Measurements from ENCODE around the gene OSBPL6. TPM values are rescaled to one million over a fixed set of nuclear protein-coding genes. Genes with fewer than 3 reads are reported as not detected.

Gene OSBPL6
- total and polyA plus RNA-seq, 2 of the 13 experiments (the other 11 are each of a cell fraction or from before 2014, with no cell fraction given) = 0.03 to 0.11 TPM

DNA sequence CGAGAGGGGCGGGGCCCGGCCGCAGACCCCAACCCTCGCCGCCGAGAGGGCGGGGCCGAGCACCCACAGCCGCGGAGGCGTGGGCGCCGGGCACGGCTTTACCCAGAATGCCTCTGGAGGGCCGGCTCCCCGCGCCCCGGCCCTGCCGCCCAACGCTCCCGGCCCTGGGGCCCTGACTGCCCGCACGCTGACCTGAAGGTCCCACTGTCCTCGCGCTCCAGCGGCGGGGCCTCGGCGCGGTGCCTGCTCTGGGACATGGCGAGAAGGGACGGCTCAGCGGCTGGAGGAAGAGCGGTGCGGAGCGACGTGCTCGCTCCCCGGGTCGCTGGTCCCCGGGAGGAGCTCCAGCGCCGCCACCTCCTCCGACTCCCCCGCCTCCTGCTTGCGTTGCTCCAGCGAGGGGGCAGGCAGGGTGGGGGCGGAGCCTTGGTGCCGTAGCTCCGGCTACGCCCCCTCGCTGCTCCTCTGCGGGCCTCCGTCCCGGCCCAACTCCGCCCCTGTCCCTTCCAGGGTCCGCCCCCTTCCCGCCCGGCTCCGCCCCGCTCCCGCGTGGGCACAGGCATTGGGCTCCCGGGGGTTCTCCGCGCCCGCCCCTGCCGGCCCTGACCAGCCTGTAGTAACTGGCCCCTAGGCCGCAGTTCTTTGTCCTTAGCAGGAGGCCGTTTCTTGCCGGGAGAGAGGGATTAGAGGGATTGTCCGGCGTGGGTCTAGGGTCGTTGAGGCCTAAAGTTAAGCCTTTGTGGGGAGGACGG is 256.6 kb downstream of the OSBPL6 start, which contains the start of the genes PJVK and PRKRA (continued):
- TF ChIP-seq, protein P1, sequence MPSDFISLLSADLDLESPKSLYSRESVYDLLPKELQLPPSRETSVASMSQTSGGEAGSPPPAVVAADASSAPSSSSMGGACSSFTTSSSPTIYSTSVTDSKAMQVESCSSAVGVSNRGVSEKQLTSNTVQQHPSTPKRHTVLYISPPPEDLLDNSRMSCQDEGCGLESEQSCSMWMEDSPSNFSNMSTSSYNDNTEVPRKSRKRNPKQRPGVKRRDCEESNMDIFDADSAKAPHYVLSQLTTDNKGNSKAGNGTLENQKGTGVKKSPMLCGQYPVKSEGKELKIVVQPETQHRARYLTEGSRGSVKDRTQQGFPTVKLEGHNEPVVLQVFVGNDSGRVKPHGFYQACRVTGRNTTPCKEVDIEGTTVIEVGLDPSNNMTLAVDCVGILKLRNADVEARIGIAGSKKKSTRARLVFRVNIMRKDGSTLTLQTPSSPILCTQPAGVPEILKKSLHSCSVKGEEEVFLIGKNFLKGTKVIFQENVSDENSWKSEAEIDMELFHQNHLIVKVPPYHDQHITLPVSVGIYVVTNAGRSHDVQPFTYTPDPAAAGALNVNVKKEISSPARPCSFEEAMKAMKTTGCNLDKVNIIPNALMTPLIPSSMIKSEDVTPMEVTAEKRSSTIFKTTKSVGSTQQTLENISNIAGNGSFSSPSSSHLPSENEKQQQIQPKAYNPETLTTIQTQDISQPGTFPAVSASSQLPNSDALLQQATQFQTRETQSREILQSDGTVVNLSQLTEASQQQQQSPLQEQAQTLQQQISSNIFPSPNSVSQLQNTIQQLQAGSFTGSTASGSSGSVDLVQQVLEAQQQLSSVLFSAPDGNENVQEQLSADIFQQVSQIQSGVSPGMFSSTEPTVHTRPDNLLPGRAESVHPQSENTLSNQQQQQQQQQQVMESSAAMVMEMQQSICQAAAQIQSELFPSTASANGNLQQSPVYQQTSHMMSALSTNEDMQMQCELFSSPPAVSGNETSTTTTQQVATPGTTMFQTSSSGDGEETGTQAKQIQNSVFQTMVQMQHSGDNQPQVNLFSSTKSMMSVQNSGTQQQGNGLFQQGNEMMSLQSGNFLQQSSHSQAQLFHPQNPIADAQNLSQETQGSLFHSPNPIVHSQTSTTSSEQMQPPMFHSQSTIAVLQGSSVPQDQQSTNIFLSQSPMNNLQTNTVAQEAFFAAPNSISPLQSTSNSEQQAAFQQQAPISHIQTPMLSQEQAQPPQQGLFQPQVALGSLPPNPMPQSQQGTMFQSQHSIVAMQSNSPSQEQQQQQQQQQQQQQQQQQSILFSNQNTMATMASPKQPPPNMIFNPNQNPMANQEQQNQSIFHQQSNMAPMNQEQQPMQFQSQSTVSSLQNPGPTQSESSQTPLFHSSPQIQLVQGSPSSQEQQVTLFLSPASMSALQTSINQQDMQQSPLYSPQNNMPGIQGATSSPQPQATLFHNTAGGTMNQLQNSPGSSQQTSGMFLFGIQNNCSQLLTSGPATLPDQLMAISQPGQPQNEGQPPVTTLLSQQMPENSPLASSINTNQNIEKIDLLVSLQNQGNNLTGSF (CRISPR knock-in tag; IDR thresholded peaks at IDR 0.05) = peak; percentile 19; the same call in 1 of the 2 replicates
- TF ChIP-seq TP53 (CRISPR knock-in tag; conservative IDR thresholded peaks at IDR 0.05) = no peak
- TF ChIP-seq, protein P2, sequence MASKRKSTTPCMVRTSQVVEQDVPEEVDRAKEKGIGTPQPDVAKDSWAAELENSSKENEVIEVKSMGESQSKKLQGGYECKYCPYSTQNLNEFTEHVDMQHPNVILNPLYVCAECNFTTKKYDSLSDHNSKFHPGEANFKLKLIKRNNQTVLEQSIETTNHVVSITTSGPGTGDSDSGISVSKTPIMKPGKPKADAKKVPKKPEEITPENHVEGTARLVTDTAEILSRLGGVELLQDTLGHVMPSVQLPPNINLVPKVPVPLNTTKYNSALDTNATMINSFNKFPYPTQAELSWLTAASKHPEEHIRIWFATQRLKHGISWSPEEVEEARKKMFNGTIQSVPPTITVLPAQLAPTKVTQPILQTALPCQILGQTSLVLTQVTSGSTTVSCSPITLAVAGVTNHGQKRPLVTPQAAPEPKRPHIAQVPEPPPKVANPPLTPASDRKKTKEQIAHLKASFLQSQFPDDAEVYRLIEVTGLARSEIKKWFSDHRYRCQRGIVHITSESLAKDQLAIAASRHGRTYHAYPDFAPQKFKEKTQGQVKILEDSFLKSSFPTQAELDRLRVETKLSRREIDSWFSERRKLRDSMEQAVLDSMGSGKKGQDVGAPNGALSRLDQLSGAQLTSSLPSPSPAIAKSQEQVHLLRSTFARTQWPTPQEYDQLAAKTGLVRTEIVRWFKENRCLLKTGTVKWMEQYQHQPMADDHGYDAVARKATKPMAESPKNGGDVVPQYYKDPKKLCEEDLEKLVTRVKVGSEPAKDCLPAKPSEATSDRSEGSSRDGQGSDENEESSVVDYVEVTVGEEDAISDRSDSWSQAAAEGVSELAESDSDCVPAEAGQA (IDR thresholded peaks at IDR 0.05; ENCODE audit: low read depth) = peak; percentile 57; the same call in 1 of the 2 replicates
- TF ChIP-seq, protein P2 (CRISPR knock-in tag; IDR thresholded peaks at IDR 0.05; ENCODE audit: borderline replicate concordance) = peak; percentile 31; the same call in 1 of the 2 replicates
- TF ChIP-seq, protein P3, sequence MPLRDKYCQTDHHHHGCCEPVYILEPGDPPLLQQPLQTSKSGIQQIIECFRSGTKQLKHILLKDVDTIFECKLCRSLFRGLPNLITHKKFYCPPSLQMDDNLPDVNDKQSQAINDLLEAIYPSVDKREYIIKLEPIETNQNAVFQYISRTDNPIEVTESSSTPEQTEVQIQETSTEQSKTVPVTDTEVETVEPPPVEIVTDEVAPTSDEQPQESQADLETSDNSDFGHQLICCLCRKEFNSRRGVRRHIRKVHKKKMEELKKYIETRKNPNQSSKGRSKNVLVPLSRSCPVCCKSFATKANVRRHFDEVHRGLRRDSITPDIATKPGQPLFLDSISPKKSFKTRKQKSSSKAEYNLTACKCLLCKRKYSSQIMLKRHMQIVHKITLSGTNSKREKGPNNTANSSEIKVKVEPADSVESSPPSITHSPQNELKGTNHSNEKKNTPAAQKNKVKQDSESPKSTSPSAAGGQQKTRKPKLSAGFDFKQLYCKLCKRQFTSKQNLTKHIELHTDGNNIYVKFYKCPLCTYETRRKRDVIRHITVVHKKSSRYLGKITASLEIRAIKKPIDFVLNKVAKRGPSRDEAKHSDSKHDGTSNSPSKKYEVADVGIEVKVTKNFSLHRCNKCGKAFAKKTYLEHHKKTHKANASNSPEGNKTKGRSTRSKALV (CRISPR knock-in tag; IDR thresholded peaks at IDR 0.05) = 0 out of 2 replicates have a peak, but pooled peaks have one; percentile 48
- TF ChIP-seq ZNF777 (CRISPR knock-in tag; IDR thresholded peaks at IDR 0.05) = peak; percentile 18; the same call in 1 of the 2 replicates
- TF ChIP-seq ZNF24 (IDR thresholded peaks at IDR 0.05) = peak; percentile 69; the same call in 1 of the 2 replicates
- TF ChIP-seq KAT8 (CRISPR knock-in tag; IDR thresholded peaks at IDR 0.05) = peak; percentile 88
- TF ChIP-seq BCL6 (CRISPR knock-in tag; IDR thresholded peaks at IDR 0.05) = peak; percentile 56
- TF ChIP-seq ZNF552 (CRISPR knock-in tag; IDR thresholded peaks at IDR 0.05; ENCODE audit: borderline replicate concordance) = no peak; the same call in 1 of the 2 replicates
- peak; percentile 48 for TF ChIP-seq ZSCAN20 (CRISPR knock-in tag; IDR thresholded peaks at IDR 0.05; ENCODE audit: borderline replicate concordance)
- TF ChIP-seq MXD4 (CRISPR knock-in tag; IDR thresholded peaks at IDR 0.05) = peak; percentile 95
- TF ChIP-seq HOXA7 (CRISPR knock-in tag; IDR thresholded peaks at IDR 0.05) = no peak
- TF ChIP-seq DMAP1 (CRISPR knock-in tag; IDR thresholded peaks at IDR 0.05) = peak; percentile 98
- peak; percentile 99 for TF ChIP-seq ZFY (CRISPR knock-in tag; IDR thresholded peaks at IDR 0.05)
- peak; percentile 90 for TF ChIP-seq REL (CRISPR knock-in tag; conservative IDR thresholded peaks at IDR 0.05)
- no peak for TF ChIP-seq ZSCAN30 (CRISPR knock-in tag; IDR thresholded peaks at IDR 0.05)
